ENCODE measurements around the gene ARHGDIG. TPM values are rescaled to one million over a fixed set of nuclear protein-coding genes. Genes with fewer than 3 reads are reported as not detected.

ARHGDIG gene
- total and polyA plus RNA-seq, 4 donors, result 0.08 TPM; not detected in 3

GRCh38 chr16:264440-264951, 15.9 kb upstream of the ARHGDIG start:
- TF ChIP-seq REST (IDR thresholded peaks at IDR 0.05) (no peak), EGR1 (IDR thresholded peaks at IDR 0.05; ENCODE audit: low read depth in 2 of 2) (no peak), FOXA1 (IDR thresholded peaks at IDR 0.05) (no peak), HNF4A (conservative IDR thresholded peaks at IDR 0.05) (no peak), JUND (IDR thresholded peaks at IDR 0.05) (no peak), ZBTB33 (IDR thresholded peaks at IDR 0.05) (no peak), SP1 (IDR thresholded peaks at IDR 0.05) (no peak), ATF3 (IDR thresholded peaks at IDR 0.05) (no peak)
- H3K9me3 ChIP-seq (ENCODE audit: control insufficient read depth in 4 of 4, low read length in 3 of 4), result no peaks in the 10 kb centered on the region
- H3K27me3 ChIP-seq (ENCODE audit: control insufficient read depth in 4 of 4, insufficient read depth in 4 of 4, low read length in 3 of 4), result no peaks in the 10 kb centered on the region
- H3K9ac ChIP-seq (ENCODE audit: low read depth in 1 of 2, low read length in 2 of 2), result no peak overlapping the region
- H3K4me1 ChIP-seq (ENCODE audit: control insufficient read depth in 4 of 4, insufficient read depth in 4 of 4, low read length in 3 of 4), result no peaks in the 10 kb centered on the region
- no peak for DNase-seq (ENCODE audit: low spot score)
- H3K27ac ChIP-seq (ENCODE audit: low read depth in 1 of 2, low read length in 2 of 2), result no peak overlapping the region
- WGBS, result 95% methylated on average over 23 of the region's 23 CpGs
- H3K4me3 ChIP-seq (ENCODE audit: low read depth in 1 of 3, low read length in 3 of 3), result no peak overlapping the region
- H3K36me3 ChIP-seq (ENCODE audit: control insufficient read depth in 4 of 4, insufficient read depth in 3 of 4, low read depth in 1 of 4, low read length in 3 of 4), result peaks cover 4 to 49% (median 10%) of the 10 kb centered on the region in 4 donors

- no peaks in the 10 kb centered on the region for H3K4me1 ChIP-seq (ENCODE audit: control insufficient read depth in 4 of 4, insufficient read depth in 4 of 4, low read length in 3 of 4)
- H3K9ac ChIP-seq (ENCODE audit: low read depth in 1 of 2, low read length in 2 of 2), result no peak overlapping the region
- H3K36me3 ChIP-seq (ENCODE audit: control insufficient read depth in 4 of 4, insufficient read depth in 3 of 4, low read depth in 1 of 4, low read length in 3 of 4), result peaks cover 2 to 43% (median 10%) of the 10 kb centered on the region in 4 donors
- no peak overlapping the region for H3K27ac ChIP-seq (ENCODE audit: low read depth in 1 of 2, low read length in 2 of 2)
- TF ChIP-seq RXRA (IDR thresholded peaks at IDR 0.05) (no peak), EGR1 (IDR thresholded peaks at IDR 0.05; ENCODE audit: low read depth in 2 of 2) (no peak), GABPA (IDR thresholded peaks at IDR 0.05 in 1 of 2, conservative IDR thresholded peaks at IDR 0.05 in 1 of 2) (no peak), HNF4G (IDR thresholded peaks at IDR 0.05) (no peak), TAF1 (conservative IDR thresholded peaks at IDR 0.05) (no peak)
- H3K27me3 ChIP-seq (ENCODE audit: control insufficient read depth in 4 of 4, insufficient read depth in 4 of 4, low read length in 3 of 4), result no peaks in the 10 kb centered on the region
- H3K4me3 ChIP-seq (ENCODE audit: low read depth in 1 of 3, low read length in 3 of 3), result no peak overlapping the region
- no peaks in the 10 kb centered on the region for H3K9me3 ChIP-seq (ENCODE audit: control insufficient read depth in 4 of 4, low read length in 3 of 4)
- DNase-seq (ENCODE audit: low spot score), result no peak
- 88% methylated on average over 14 of the region's 14 CpGs for WGBS
These were observed 15.3 kb upstream of the ARHGDIG start for GRCh38 chr16:265002-265529.

GRCh38 chr16:265711-266110, 14.7 kb upstream of the ARHGDIG start:
- TF ChIP-seq FOXA2 (IDR thresholded peaks at IDR 0.05) (no peak), FOXA1 (IDR thresholded peaks at IDR 0.05) (no peak), JUND (IDR thresholded peaks at IDR 0.05) (no peak), YY1 (IDR thresholded peaks at IDR 0.05) (no peak), ATF3 (IDR thresholded peaks at IDR 0.05) (no peak), REST (IDR thresholded peaks at IDR 0.05) (no peak), SP1 (IDR thresholded peaks at IDR 0.05) (no peak), HNF4G (IDR thresholded peaks at IDR 0.05) (no peak), MAX (IDR thresholded peaks at IDR 0.05) (no peak), RXRA (IDR thresholded peaks at IDR 0.05) (no peak), HNF4A (conservative IDR thresholded peaks at IDR 0.05) (no peak), TAF1 (conservative IDR thresholded peaks at IDR 0.05) (no peak), RAD21 (IDR thresholded peaks at IDR 0.05) (no peak), NR2F2 (IDR thresholded peaks at IDR 0.05) (no peak)
- Histone ChIP-seq H3K27ac (ENCODE audit: low read depth in 1 of 2, low read length in 2 of 2) (no peak overlapping the region), H3K9me3 (ENCODE audit: control insufficient read depth in 4 of 4, low read length in 3 of 4) (no peaks in the 10 kb centered on the region), H3K4me3 (ENCODE audit: low read depth in 1 of 3, low read length in 3 of 3) (no peak overlapping the region), H3K27me3 (ENCODE audit: control insufficient read depth in 4 of 4, insufficient read depth in 4 of 4, low read length in 3 of 4) (no peaks in the 10 kb centered on the region), H3K4me1 (ENCODE audit: control insufficient read depth in 4 of 4, insufficient read depth in 4 of 4, low read length in 3 of 4) (no peaks in the 10 kb centered on the region), H3K36me3 (ENCODE audit: control insufficient read depth in 4 of 4, insufficient read depth in 3 of 4, low read depth in 1 of 4, low read length in 3 of 4) (peaks cover 0 to 37% (median 9%) of the 10 kb centered on the region in 4 donors), H3K9ac (ENCODE audit: low read depth in 1 of 2, low read length in 2 of 2) (no peak overlapping the region)
- no peak for DNase-seq (ENCODE audit: low spot score)
- WGBS, result 84% methylated on average over 12 of the region's 12 CpGs

All from liver (tissue), 9 donors.